HepG2 (cell line): ENCODE measurements around the gene CAMSAP3. TPM values are rescaled to one million over a fixed set of nuclear protein-coding genes. Genes with fewer than 3 reads are reported as not detected.
A peak's percentile ranks its signal among the peaks of the same experiment; 100 is the strongest.

Source experiments
- ATF7 ChIP-seq, 2 experiments: fragments of 450-650 bp in 1 of 2; sonication (generic) in 1 of 2; formaldehyde crosslinking in 1 of 2; IDR thresholded peaks; 2 replicates each; pipeline versions ENCODE4 v1.4.0 to v1.6.1; 2016 to 2020; ENCODE audit warnings: antibody characterized with exemption in 1 of 2, mild to moderate bottlenecking in 1 of 2, missing genetic modification reagents in 1 of 2
- ELF3 ChIP-seq: IDR thresholded peaks from 2 replicates; pipeline ENCODE4 v1.6.1; 2016; ENCODE audit warnings: missing genetic modification reagents, missing compliant biosample characterization
- FOXP1 ChIP-seq, 2 experiments: fragments of 450-650 bp in 1 of 2; IDR thresholded peaks; 2 replicates each; pipeline ENCODE4 v1.6.1; 2017 to 2018; ENCODE audit warnings: antibody characterized with exemption in 1 of 2
- HOXD1 ChIP-seq: sonication (generic); formaldehyde crosslinking; IDR thresholded peaks from 2 replicates; pipeline ENCODE4 v1.5.0; 2020; ENCODE audit warnings: missing genetic modification reagents
- MIXL1 ChIP-seq: IDR thresholded peaks from 2 replicates; pipeline ENCODE4 v1.6.1; 2016
- NCOR1 ChIP-seq: fragments of 200-600 bp; sonication (generic); IDR thresholded peaks from 2 replicates; pipeline ENCODE4 v1.7.0; 2017; ENCODE audit warnings: antibody characterized with exemption, low read length, borderline replicate concordance
- NFIC ChIP-seq: IDR thresholded peaks from 2 replicates; pipeline ENCODE4 v1.6.1; 2012; ENCODE audit warnings: mild to moderate bottlenecking, low read length, inconsistent platforms
- PAWR ChIP-seq: sonication (generic); formaldehyde crosslinking; IDR thresholded peaks from 2 replicates; pipeline ENCODE4 v1.4.0; 2020; ENCODE audit warnings: missing genetic modification reagents, mild to moderate bottlenecking, borderline replicate concordance
- PHB2 ChIP-seq: fragments of 450-650 bp; IDR thresholded peaks from 2 replicates; pipeline ENCODE4 v1.6.1; 2018; ENCODE audit not compliant: partially characterized antibody
- RBFOX2 ChIP-seq: fragments of 200-400 bp; formaldehyde crosslinking; IDR thresholded peaks from 2 replicates; pipeline ENCODE4 v1.6.1; 2017; ENCODE audit warnings: low read depth, mild to moderate bottlenecking, low read length
- RCOR2 ChIP-seq: IDR thresholded peaks from 2 replicates; pipeline ENCODE4 v1.6.1; 2016; ENCODE audit warnings: missing biosample characterization, missing genetic modification reagents
- SMARCC2 ChIP-seq: fragments of 450-650 bp; IDR thresholded peaks from 2 replicates; pipeline ENCODE4 v1.6.1; 2017; ENCODE audit warnings: antibody characterized with exemption, mild to moderate bottlenecking
- SP140L ChIP-seq: sonication (generic); formaldehyde crosslinking; IDR thresholded peaks from 2 replicates; pipeline ENCODE4 v1.4.0; 2020; ENCODE audit warnings: missing genetic modification reagents, borderline replicate concordance
- TCF7L2 ChIP-seq: IDR thresholded peaks from 2 replicates; pipeline ENCODE4 v1.6.1; 2011; ENCODE audit warnings: mild to moderate bottlenecking, low read depth, low read length, moderate library complexity
- YY1 ChIP-seq: IDR thresholded peaks from 2 replicates; pipeline ENCODE4 v1.6.1; 2011; ENCODE audit warnings: low read length, low read depth, moderate library complexity, mild to moderate bottlenecking; ENCODE audit not compliant: insufficient read depth, insufficient replicate concordance
- ZC3H13 ChIP-seq: sonication (generic); formaldehyde crosslinking; IDR thresholded peaks from 2 replicates; pipeline ENCODE4 v1.8.1; 2023; ENCODE audit warnings: mild to moderate bottlenecking, missing genetic modification reagents, moderate library complexity
- ZNF207 ChIP-seq: fragments of 450-650 bp; IDR thresholded peaks from 2 replicates; pipeline ENCODE4 v1.6.1; 2016; ENCODE audit warnings: antibody characterized with exemption, borderline replicate concordance
- ZNF234 ChIP-seq: sonication (generic); formaldehyde crosslinking; conservative IDR thresholded peaks from 2 replicates; pipeline ENCODE4 v1.5.1; 2020; ENCODE audit warnings: mild to moderate bottlenecking, missing genetic modification reagents
- ZNF615 ChIP-seq: sonication (generic); formaldehyde crosslinking; IDR thresholded peaks from 2 replicates; pipeline ENCODE4 v1.5.0; 2020; ENCODE audit warnings: mild to moderate bottlenecking, missing genetic modification reagents, borderline replicate concordance
- ZNF616 ChIP-seq: sonication (generic); formaldehyde crosslinking; IDR thresholded peaks from 2 replicates; pipeline ENCODE4 v1.5.0; 2020; ENCODE audit warnings: low read depth, mild to moderate bottlenecking, missing genetic modification reagents
- ZNF891 ChIP-seq: sonication (generic); formaldehyde crosslinking; IDR thresholded peaks from 2 replicates; pipeline ENCODE4 v1.5.0; 2020; ENCODE audit warnings: mild to moderate bottlenecking, missing genetic modification reagents
- ZZZ3 ChIP-seq: sonication (generic); formaldehyde crosslinking; IDR thresholded peaks from 2 replicates; pipeline ENCODE4 v1.4.0; 2020; ENCODE audit warnings: missing genetic modification reagents, mild to moderate bottlenecking, borderline replicate concordance
- polyA plus RNA-seq, 8 experiments: library from polyadenylated mRNA; depleted of rRNA in 3 of 8; stranded (reverse) in 7 of 8; unstranded in 1 of 8; fragments of >200 nt; fragmentation: Illumina TruSeq in 4 of 8; extraction: Trizol in 4 of 8; gene quantifications; 2 replicates each; pipeline versions ENCODE4 v1.2.1 to v1.2.3, GENCODE V29; 2011 to 2016; ENCODE audit warnings: low read depth in 4 of 8, missing spikeins in 1 of 8, mixed read lengths in 1 of 8; ENCODE audit not compliant: insufficient read depth in 1 of 8
- total RNA-seq, 5 experiments: library from RNA; depleted of rRNA; stranded (reverse); fragments of >200 nt; fragmentation: Illumina TruSeq; extraction: Trizol; gene quantifications; 2 replicates each; pipeline ENCODE4 v1.2.3, GENCODE V29; 2016; ENCODE audit warnings: low read depth in 1 of 5
- TF ChIP-seq, protein P1 (sequence below): sonication (generic); formaldehyde crosslinking; IDR thresholded peaks from 2 replicates; pipeline ENCODE4 v1.5.0; 2020; ENCODE audit warnings: mild to moderate bottlenecking, missing genetic modification reagents
- TF ChIP-seq, protein P2 (sequence below): sonication (generic); formaldehyde crosslinking; IDR thresholded peaks from 2 replicates; pipeline ENCODE4 v1.4.0; 2020; ENCODE audit warnings: mild to moderate bottlenecking, missing genetic modification reagents, borderline replicate concordance

Gene CAMSAP3
- total and polyA plus RNA-seq, 2 of the 13 experiments (the other 11 are each of a cell fraction or from before 2014, with no cell fraction given), result 10.8 to 11.8 TPM

DNA sequence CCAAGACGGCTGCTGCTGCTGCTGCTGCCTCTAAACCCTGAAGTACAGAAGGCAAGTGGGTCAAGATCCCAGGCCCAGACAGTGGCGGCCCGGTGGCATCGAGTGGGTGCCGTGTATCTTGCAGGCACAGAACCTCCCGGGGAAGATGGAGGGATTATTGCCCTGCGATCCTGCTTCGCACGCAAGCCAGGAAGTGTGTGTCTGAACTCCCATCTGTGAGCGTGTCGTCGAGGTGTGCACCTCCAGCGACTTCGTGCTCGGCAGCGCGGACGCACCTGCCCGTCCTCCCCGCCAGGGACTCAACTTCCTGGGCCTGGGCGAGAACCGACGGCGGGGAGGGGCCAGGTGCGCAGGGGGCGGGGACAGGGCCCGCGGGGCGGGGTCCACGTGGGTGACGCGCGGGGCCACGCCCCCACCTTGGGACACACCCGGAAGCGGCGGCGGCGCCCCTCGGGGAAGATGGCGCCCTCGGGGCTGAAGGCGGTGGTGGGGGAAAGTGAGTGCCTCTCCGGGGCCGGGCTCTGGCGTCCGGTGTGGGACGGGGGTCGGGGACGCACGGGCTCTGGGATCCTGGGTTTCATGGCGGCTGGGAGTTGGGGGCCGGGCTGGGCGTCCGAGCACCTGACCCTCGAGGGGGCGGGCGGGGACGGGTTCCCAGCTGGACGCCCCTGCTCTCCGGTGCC, 41.2 kb downstream of the CAMSAP3 start, which contains the start of gene STXBP2 (continued):
- no peak for TF ChIP-seq ZNF207
- TF ChIP-seq RBFOX2, result peak; percentile 85
- TF ChIP-seq PAWR (CRISPR knock-in tag), result no peak
- TF ChIP-seq RCOR2 (CRISPR knock-in tag), result no peak
- TF ChIP-seq ZNF891 (CRISPR knock-in tag), result no peak
- TF ChIP-seq ZZZ3 (CRISPR knock-in tag), result no peak
- TF ChIP-seq ZNF615, result no peak
- no peak for TF ChIP-seq HOXD1
- TF ChIP-seq ZC3H13 (CRISPR knock-in tag), result peak; percentile 85
- TF ChIP-seq FOXP1 (IDR thresholded peaks at IDR 0.05), result no peak
- TF ChIP-seq FOXP1 (CRISPR knock-in tag; IDR thresholded peaks at IDR 0.05), result no peak
- TF ChIP-seq NCOR1, result no peak
- TF ChIP-seq ZNF234, result no peak
- no peak for TF ChIP-seq ATF7 (IDR thresholded peaks at IDR 0.05)
- TF ChIP-seq ATF7 (CRISPR knock-in tag; IDR thresholded peaks at IDR 0.05), result no peak; the same call in 1 of the 2 replicates
- no peak for TF ChIP-seq MIXL1 (CRISPR knock-in tag)
- peak; percentile 67 for TF ChIP-seq ELF3
- no peak for TF ChIP-seq SP140L (CRISPR knock-in tag)
- TF ChIP-seq YY1, result peak; percentile 93
- TF ChIP-seq, protein P1, sequence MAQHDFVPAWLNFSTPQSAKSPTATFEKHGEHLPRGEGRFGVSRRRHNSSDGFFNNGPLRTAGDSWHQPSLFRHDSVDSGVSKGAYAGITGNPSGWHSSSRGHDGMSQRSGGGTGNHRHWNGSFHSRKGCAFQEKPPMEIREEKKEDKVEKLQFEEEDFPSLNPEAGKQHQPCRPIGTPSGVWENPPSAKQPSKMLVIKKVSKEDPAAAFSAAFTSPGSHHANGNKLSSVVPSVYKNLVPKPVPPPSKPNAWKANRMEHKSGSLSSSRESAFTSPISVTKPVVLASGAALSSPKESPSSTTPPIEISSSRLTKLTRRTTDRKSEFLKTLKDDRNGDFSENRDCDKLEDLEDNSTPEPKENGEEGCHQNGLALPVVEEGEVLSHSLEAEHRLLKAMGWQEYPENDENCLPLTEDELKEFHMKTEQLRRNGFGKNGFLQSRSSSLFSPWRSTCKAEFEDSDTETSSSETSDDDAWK (CRISPR knock-in tag), result no peak
- no peak for TF ChIP-seq TCF7L2
- TF ChIP-seq NFIC, result no peak
- TF ChIP-seq SMARCC2, result no peak
- TF ChIP-seq, protein P2, sequence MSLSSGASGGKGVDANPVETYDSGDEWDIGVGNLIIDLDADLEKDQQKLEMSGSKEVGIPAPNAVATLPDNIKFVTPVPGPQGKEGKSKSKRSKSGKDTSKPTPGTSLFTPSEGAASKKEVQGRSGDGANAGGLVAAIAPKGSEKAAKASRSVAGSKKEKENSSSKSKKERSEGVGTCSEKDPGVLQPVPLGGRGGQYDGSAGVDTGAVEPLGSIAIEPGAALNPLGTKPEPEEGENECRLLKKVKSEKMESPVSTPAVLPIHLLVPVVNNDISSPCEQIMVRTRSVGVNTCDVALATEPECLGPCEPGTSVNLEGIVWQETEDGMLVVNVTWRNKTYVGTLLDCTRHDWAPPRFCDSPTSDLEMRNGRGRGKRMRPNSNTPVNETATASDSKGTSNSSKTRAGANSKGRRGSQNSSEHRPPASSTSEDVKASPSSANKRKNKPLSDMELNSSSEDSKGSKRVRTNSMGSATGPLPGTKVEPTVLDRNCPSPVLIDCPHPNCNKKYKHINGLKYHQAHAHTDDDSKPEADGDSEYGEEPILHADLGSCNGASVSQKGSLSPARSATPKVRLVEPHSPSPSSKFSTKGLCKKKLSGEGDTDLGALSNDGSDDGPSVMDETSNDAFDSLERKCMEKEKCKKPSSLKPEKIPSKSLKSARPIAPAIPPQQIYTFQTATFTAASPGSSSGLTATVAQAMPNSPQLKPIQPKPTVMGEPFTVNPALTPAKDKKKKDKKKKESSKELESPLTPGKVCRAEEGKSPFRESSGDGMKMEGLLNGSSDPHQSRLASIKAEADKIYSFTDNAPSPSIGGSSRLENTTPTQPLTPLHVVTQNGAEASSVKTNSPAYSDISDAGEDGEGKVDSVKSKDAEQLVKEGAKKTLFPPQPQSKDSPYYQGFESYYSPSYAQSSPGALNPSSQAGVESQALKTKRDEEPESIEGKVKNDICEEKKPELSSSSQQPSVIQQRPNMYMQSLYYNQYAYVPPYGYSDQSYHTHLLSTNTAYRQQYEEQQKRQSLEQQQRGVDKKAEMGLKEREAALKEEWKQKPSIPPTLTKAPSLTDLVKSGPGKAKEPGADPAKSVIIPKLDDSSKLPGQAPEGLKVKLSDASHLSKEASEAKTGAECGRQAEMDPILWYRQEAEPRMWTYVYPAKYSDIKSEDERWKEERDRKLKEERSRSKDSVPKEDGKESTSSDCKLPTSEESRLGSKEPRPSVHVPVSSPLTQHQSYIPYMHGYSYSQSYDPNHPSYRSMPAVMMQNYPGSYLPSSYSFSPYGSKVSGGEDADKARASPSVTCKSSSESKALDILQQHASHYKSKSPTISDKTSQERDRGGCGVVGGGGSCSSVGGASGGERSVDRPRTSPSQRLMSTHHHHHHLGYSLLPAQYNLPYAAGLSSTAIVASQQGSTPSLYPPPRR (CRISPR knock-in tag), result peak; percentile 67
- 0 out of 2 replicates have a peak, but pooled peaks have one; percentile 84 for TF ChIP-seq ZNF616 (CRISPR knock-in tag)
- TF ChIP-seq PHB2, result no peak
